ENCODE results near the gene ZNF771.
A peak's percentile ranks its signal among the peaks of the same experiment; 100 is the strongest.
"Not testable (repeated sequence)": the region's sequence is repeated elsewhere in the genome, so short reads cannot be mapped to it uniquely, and the experiment has no call there.

Gene ZNF771

GRCh38 chr16:30447512-30448226 lies 40.3 kb downstream of the ZNF771 start:
- H3K27ac ChIP-seq (ENCODE audit: insufficient read depth, low read length, poor library complexity, severe bottlenecking): no peak overlapping the region
- no peaks in the 10 kb centered on the region for H3K27me3 ChIP-seq (replicated peaks; ENCODE audit: control insufficient read depth, insufficient read depth, low read length, poor library complexity, severe bottlenecking)
- peaks cover 24% of the 10 kb centered on the region for H3K4me1 ChIP-seq (ENCODE audit: control insufficient read depth, insufficient read depth, low read length, poor library complexity, severe bottlenecking)
- no peak overlapping the region for H3K4me3 ChIP-seq (ENCODE audit: insufficient read depth, low read depth, low read length, poor library complexity, severe bottlenecking)
- DNase-seq: no peak
- no peaks in the 10 kb centered on the region for H3K9me3 ChIP-seq (ENCODE audit: control insufficient read depth, low read length)
- H3K36me3 ChIP-seq (ENCODE audit: control insufficient read depth, insufficient read depth, low read length): peaks cover 4% of the 10 kb centered on the region

- Histone ChIP-seq H3K4me1 (ENCODE audit: control insufficient read depth, insufficient read depth, low read length, poor library complexity, severe bottlenecking) (peaks cover 15% of the 10 kb centered on the region), H3K4me3 (ENCODE audit: insufficient read depth, low read depth, low read length, poor library complexity, severe bottlenecking) (no peak overlapping the region), H3K27me3 (replicated peaks; ENCODE audit: control insufficient read depth, insufficient read depth, low read length, poor library complexity, severe bottlenecking) (no peaks in the 10 kb centered on the region), H3K27ac (ENCODE audit: insufficient read depth, low read length, poor library complexity, severe bottlenecking) (no peak overlapping the region), H3K9me3 (ENCODE audit: control insufficient read depth, low read length) (no peaks in the 10 kb centered on the region), H3K36me3 (ENCODE audit: control insufficient read depth, insufficient read depth, low read length) (no peaks in the 10 kb centered on the region)
- DNase-seq: no peak
These were observed 41.7 kb downstream of the ZNF771 start for GRCh38 chr16:30449116-30449435.

- not testable (repeated sequence) for H3K36me3 ChIP-seq (ENCODE audit: control insufficient read depth, insufficient read depth, low read length); H3K27me3 ChIP-seq (replicated peaks; ENCODE audit: control insufficient read depth, insufficient read depth, low read length, poor library complexity, severe bottlenecking); H3K4me1 ChIP-seq (ENCODE audit: control insufficient read depth, insufficient read depth, low read length, poor library complexity, severe bottlenecking); H3K4me3 ChIP-seq (ENCODE audit: insufficient read depth, low read depth, low read length, poor library complexity, severe bottlenecking); H3K27ac ChIP-seq (ENCODE audit: insufficient read depth, low read length, poor library complexity, severe bottlenecking); DNase-seq; H3K9me3 ChIP-seq (ENCODE audit: control insufficient read depth, low read length)
These were observed 45.5 kb downstream of the ZNF771 start for GRCh38 chr16:30452709-30453580.

- Histone ChIP-seq H3K9me3 (ENCODE audit: control insufficient read depth, low read length) (no peaks in the 10 kb centered on the region), H3K4me3 (ENCODE audit: insufficient read depth, low read depth, low read length, poor library complexity, severe bottlenecking) (no peak overlapping the region)
These were observed 48.9 kb downstream of the ZNF771 start for GRCh38 chr16:30456302-30456701.

GRCh38 chr16:30457256-30457655 lies 49.9 kb downstream of the ZNF771 start:
- no peaks in the 10 kb centered on the region for H3K27me3 ChIP-seq (replicated peaks; ENCODE audit: control insufficient read depth, insufficient read depth, low read length, poor library complexity, severe bottlenecking)
- H3K36me3 ChIP-seq (ENCODE audit: control insufficient read depth, insufficient read depth, low read length): no peaks in the 10 kb centered on the region
- H3K9me3 ChIP-seq (ENCODE audit: control insufficient read depth, low read length): no peaks in the 10 kb centered on the region
- H3K4me3 ChIP-seq (ENCODE audit: insufficient read depth, low read depth, low read length, poor library complexity, severe bottlenecking): no peak overlapping the region
- no peak overlapping the region for H3K27ac ChIP-seq (ENCODE audit: insufficient read depth, low read length, poor library complexity, severe bottlenecking)
- DNase-seq: no peak
- peaks cover 18% of the 10 kb centered on the region for H3K4me1 ChIP-seq (ENCODE audit: control insufficient read depth, insufficient read depth, low read length, poor library complexity, severe bottlenecking)

More at GRCh38 chr16:30456302-30456701, 48.9 kb downstream of the ZNF771 start:
- H3K36me3 ChIP-seq (ENCODE audit: control insufficient read depth, insufficient read depth, low read length): no peaks in the 10 kb centered on the region
- DNase-seq: no peak
- no peaks in the 10 kb centered on the region for H3K27me3 ChIP-seq (replicated peaks; ENCODE audit: control insufficient read depth, insufficient read depth, low read length, poor library complexity, severe bottlenecking)
- peaks cover 18% of the 10 kb centered on the region for H3K4me1 ChIP-seq (ENCODE audit: control insufficient read depth, insufficient read depth, low read length, poor library complexity, severe bottlenecking)
- H3K27ac ChIP-seq (ENCODE audit: insufficient read depth, low read length, poor library complexity, severe bottlenecking): no peak overlapping the region

- Histone ChIP-seq H3K27me3 (replicated peaks; ENCODE audit: control insufficient read depth, insufficient read depth, low read length, poor library complexity, severe bottlenecking) (no peaks in the 10 kb centered on the region), H3K27ac (ENCODE audit: insufficient read depth, low read length, poor library complexity, severe bottlenecking) (peak overlapping the region; percentile 48), H3K4me1 (ENCODE audit: control insufficient read depth, insufficient read depth, low read length, poor library complexity, severe bottlenecking) (peaks cover 18% of the 10 kb centered on the region), H3K9me3 (ENCODE audit: control insufficient read depth, low read length) (no peaks in the 10 kb centered on the region), H3K4me3 (ENCODE audit: insufficient read depth, low read depth, low read length, poor library complexity, severe bottlenecking) (no peak overlapping the region), H3K36me3 (ENCODE audit: control insufficient read depth, insufficient read depth, low read length) (no peaks in the 10 kb centered on the region)
- no peak for DNase-seq
These were observed 50.5 kb downstream of the ZNF771 start for GRCh38 chr16:30457743-30458560.

- peaks cover 18% of the 10 kb centered on the region for H3K4me1 ChIP-seq (ENCODE audit: control insufficient read depth, insufficient read depth, low read length, poor library complexity, severe bottlenecking)
- no peaks in the 10 kb centered on the region for H3K27me3 ChIP-seq (replicated peaks; ENCODE audit: control insufficient read depth, insufficient read depth, low read length, poor library complexity, severe bottlenecking)
- DNase-seq: peak; percentile 50 to 61 (median 59)
- H3K36me3 ChIP-seq (ENCODE audit: control insufficient read depth, insufficient read depth, low read length): no peaks in the 10 kb centered on the region
- H3K27ac ChIP-seq (ENCODE audit: insufficient read depth, low read length, poor library complexity, severe bottlenecking): peak overlapping the region; percentile 48
- no peaks in the 10 kb centered on the region for H3K9me3 ChIP-seq (ENCODE audit: control insufficient read depth, low read length)
- no peak overlapping the region for H3K4me3 ChIP-seq (ENCODE audit: insufficient read depth, low read depth, low read length, poor library complexity, severe bottlenecking)
These were observed 51.4 kb downstream of the ZNF771 start for GRCh38 chr16:30458561-30459394.

GRCh38 chr16:30459456-30459855 lies 52.0 kb downstream of the ZNF771 start:
- DNase-seq: no peak
- Histone ChIP-seq H3K27me3 (replicated peaks; ENCODE audit: control insufficient read depth, insufficient read depth, low read length, poor library complexity, severe bottlenecking) (no peaks in the 10 kb centered on the region), H3K4me3 (ENCODE audit: insufficient read depth, low read depth, low read length, poor library complexity, severe bottlenecking) (no peak overlapping the region), H3K27ac (ENCODE audit: insufficient read depth, low read length, poor library complexity, severe bottlenecking) (peak overlapping the region; percentile 48), H3K9me3 (ENCODE audit: control insufficient read depth, low read length) (no peaks in the 10 kb centered on the region), H3K4me1 (ENCODE audit: control insufficient read depth, insufficient read depth, low read length, poor library complexity, severe bottlenecking) (peaks cover 18% of the 10 kb centered on the region), H3K36me3 (ENCODE audit: control insufficient read depth, insufficient read depth, low read length) (no peaks in the 10 kb centered on the region)

- not testable (repeated sequence) for H3K4me3 ChIP-seq (ENCODE audit: insufficient read depth, low read depth, low read length, poor library complexity, severe bottlenecking); H3K27ac ChIP-seq (ENCODE audit: insufficient read depth, low read length, poor library complexity, severe bottlenecking); H3K27me3 ChIP-seq (replicated peaks; ENCODE audit: control insufficient read depth, insufficient read depth, low read length, poor library complexity, severe bottlenecking); H3K36me3 ChIP-seq (ENCODE audit: control insufficient read depth, insufficient read depth, low read length); DNase-seq; H3K9me3 ChIP-seq (ENCODE audit: control insufficient read depth, low read length)
- peaks cover 18% of the 10 kb centered on the region for H3K4me1 ChIP-seq (ENCODE audit: control insufficient read depth, insufficient read depth, low read length, poor library complexity, severe bottlenecking)
These were observed 54.0 kb downstream of the ZNF771 start for GRCh38 chr16:30461426-30461825.
